HG02610 (cell line): Measurements from ENCODE around the gene CSNK1D.
"Not testable (repeated sequence)": the region's sequence is repeated elsewhere in the genome, so short reads cannot be mapped to it uniquely, and the experiment has no call there.

ENCODE experiments used
- ATAC-seq: cut with Tn5 transposase; IDR thresholded peaks from one replicate; pipeline ENCODE4 v1.9.1; 2021; ENCODE audit warnings: mild to moderate bottlenecking, moderate library complexity; ENCODE audit not compliant: unreplicated experiment

The CSNK1D gene

DNA sequence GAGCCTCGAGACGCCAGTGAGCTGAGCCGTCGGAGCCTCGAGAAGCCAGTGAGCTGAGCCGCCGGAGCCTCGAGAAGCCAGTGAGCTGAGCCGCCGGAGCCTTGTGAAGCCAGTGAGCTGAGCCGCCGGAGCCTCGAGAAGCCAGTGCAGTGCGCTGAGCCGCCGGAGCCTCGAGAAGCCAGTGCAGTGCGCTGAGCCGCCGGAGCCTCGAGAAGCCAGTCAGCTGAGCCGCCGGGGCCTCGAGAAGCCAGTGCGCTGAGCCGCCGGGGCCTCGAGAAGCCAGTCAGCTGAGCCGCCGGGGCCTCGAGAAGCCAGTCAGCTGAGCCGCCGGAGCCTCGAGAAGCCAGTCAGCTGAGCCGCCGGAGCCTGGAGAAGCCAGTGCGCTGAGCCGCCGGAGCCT is 19.4 kb downstream of the CSNK1D start:
- ATAC-seq = not testable (repeated sequence)

DNA sequence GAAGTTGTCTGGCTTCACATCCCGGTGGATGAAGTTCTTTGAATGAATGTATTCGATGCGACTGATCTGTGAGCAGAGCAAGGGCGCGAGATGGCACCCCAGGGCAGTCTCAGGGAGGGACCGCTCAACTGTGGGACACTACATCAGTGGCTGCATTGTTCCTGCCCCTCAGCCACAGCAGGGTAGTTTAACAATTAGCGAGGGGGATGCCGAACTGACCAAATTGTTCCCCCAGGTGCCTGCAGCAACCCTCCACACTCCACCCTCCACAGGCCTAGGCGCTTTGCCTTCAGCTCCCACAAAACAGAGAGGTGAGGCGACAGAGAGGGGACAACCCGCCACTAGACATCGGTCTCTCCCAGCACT is 20.3 kb downstream of the CSNK1D start:
- no peak for ATAC-seq

DNA sequence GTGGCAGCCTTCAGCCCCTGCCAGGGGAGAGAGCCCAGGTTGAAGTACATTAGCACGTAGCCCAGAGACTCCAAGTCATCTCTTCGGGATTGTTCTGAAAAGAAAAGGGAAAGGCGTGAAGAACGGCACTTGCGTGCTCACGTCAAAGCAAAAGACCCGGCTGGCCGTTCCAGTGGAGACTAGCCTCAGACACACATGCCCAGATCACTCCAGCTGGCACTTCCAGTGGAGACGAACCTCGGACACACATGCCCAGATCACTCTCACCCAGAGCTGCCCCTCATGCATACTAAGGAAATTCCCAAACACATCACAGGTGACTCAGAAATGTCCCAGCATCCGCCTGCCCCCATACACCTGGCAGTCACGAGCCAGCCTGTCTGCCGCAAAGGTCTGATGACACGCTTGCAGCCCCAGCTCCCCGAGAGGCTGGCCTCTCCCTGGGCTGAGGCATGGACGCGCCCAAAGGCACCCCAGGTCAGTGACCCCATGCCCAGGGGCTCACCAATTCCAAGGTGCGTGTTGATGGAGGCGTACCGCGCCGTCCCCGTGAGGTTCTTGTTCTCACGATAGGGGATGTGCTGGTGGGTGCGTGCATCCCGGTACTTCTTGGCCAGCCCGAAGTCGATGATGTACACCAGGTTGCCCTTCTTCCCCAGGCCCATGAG is 20.9 kb downstream of the CSNK1D start:
- no peak for ATAC-seq

DNA sequence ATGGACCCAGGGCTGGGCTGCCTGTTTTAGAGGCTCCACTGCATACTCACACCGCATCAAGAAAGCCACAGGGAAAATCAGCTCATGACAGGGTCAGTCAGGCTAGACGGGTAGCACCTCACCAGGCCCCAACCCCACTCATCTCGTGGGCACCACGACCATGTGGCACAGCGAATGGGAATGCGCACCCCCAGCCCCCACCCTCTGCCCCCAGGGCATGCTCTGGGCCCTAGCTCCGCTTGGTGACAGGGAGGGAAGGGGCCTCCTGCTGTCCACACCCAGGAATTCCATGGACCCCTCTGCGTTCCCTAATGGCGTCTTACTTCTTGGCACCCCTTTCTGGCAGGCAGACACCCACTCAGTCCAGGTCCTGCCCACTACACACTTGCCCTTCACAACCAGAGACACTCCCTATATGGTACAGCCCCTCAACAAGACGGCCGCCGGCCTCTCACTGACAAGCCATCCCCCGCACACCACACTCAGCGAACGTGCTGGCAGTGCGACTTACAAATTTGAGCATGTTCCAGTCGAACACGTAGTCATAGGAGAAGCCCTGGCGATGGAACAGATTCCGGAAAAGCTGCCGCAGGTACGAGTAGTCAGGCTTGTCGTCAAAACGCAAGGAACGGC is 22.5 kb downstream of the CSNK1D start:
- ATAC-seq = no peak

DNA sequence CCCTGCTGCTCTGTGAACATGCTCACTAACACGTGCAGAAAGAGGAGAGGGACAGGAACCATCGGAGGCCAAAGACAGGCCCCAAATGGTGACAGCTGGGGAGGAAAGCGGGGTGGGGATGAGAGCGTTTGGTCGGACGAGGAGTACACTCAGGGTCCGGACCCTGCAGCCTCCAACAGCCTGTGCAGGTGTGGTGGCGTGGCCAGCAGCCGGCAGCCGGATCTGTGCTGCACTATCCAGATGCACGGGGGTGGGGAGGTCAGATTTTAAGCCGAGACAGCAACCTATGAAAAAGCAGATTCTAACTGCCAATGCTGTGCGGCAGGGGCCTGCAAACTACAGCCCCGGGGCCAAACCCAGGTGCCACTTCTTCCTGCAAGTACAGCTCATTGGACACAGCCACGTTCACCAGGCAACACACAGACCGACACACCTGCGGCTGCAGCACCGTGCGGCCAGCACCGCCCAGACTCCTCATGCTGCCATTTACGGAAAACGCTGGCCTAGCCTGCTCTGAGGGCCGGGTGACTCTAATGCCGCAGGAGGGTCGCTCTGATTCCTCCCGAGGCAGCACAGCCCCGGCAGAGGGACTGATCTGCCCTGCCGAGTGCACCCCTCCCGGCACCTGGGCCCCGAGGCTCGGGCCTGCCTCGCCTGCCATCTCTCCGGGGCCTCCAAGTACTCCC is 23.5 kb downstream of the CSNK1D start:
- ATAC-seq = no peak

DNA sequence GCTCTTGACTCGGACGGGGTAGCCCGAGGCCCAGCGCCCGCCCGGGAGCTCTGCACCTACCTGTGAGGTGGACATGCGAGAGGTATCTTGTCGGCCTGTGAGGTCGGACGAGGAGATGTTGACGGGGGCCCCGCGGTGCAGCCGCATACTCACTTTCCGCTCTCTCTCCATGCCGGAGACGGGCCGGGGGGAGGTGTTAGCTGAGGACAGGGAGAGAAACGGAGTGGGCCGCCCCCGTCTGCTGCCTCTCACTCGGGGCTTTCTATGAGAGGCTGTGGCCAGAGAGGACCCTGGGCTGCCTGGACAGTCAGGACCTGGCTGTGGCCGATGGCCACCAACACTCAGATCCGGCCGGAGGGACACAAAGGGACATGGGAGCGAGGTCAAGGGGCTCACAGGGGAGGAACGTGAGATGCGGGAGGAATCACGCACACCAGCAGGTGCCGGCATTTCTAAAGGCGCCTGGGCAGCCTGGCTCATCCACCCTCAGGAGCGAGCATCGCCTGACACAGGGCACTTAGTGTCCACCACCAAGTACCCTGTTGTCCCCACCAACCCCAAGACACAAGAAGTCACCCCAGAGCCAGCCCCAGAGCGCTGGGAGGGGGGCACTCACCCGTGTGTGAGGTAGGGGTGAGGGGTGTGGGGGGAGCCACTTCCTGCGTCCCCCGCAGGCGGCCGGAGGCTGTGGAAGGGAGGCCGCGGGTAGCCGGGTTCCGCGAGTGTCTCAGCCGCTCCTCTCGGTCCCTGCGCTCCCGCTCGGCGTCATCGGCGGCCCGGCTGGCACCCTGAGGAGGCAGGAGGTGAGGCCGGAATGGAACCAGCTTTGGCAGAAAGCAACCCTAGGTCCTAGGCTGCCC is 24.5 kb downstream of the CSNK1D start:
- no peak for ATAC-seq

DNA sequence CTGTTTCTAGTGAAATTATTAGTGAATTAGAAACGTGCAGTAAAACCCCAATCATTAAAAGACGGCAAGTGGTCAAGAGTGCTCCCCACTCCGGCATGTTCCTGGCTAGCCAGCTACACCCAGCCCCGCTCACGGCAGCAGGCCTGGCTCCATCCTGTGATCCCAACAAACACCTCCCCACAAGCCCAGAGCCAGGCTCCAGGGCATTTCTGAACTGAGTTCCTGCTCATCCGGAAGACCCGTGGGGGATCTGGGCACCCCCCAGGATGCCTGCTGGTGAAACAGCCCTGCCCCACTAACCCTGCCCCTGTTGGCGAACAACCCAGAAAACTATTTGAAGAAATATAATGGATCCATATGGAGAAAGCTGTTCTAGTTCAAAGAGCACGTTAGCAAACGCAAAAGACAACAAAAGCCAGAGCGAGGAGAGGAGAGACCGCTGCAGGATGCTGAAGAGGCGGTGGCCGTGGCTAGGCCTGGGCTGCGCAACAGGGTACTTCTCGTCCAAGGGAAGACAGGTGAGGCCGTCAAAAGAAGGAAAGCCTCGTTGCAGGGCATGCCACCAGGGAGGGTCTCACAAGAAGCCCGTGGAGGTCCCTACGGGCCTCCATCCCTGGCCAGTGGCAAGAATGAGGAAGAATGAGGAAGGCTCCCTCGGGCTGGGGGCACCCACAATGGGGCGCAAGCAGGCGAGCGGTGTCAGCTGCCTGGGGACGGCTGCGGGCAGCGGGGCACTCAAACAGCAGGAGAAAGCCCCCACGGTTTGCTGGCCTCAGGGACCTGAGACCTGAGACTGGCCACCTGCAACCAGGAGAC is 25.4 kb downstream of the CSNK1D start:
- ATAC-seq = no peak

DNA sequence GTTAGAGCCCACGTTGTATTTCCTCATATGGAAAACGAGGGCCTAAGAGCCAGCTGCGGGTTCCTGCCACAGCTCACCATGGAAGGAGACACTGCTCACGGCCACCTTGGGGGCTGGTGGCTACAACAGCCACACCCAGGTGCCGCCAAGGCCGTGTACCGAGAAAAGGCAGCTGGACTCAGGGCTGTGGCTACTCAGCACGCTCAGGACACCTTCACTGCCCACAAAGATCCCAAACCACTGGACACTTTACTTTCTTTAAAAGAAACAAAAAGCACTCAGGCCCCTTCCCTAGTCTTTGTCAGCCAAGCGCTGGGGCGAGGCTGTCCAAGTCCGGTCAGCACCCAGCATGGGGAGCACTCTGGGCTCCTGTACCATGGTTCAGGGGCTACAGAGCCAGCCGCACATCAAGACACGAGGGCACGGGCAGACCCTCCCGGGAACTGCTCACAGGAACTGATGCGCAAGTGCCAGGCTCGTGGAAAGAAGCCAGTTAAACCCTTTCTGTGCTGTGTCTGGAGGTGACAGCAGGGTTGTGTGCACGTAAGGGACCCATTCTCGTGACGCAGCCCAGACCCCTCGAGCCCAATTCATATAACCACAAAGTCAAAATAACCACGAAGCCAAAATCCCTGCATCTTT is 26.2 kb downstream of the CSNK1D start:
- no peak for ATAC-seq

DNA sequence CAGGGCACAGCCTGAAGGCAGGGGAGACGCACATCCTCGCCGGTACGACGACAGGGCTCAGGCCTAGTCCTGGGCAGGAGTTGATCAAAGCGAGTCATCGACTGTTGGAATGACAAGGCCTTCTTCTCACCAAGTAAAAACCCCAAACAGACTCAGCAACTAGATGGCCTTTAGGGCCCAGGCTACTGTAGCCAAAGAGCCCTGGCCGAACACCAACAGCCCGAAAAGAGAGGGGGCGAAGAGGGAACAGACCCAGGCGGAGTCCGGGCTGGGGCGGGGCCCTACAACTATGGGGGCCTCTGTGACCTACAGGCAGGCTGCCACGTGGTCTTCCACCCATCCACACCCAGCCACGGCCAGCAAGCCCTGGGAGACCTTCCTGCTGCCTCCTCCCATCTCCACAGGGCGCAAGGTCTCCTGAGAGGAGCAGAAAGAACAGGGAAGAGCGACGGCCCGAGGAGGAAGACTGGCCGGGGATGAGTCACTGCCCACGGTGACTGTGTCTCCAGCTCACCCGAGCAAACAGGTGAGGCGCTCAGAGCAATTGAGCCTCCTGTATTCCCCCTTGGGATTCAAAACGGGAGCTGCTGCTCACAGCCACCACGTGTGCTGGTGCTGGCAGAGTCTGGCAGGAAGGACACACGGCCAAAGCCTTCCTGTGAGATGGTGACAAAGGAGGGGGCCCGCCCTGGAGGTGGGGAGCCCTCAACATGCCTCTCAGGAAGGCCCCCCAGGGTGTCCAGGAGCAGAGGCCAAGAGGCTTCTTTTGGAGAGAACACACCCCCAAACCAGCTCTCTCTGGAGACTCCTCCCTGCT is 26.9 kb downstream of the CSNK1D start:
- no peak for ATAC-seq

DNA sequence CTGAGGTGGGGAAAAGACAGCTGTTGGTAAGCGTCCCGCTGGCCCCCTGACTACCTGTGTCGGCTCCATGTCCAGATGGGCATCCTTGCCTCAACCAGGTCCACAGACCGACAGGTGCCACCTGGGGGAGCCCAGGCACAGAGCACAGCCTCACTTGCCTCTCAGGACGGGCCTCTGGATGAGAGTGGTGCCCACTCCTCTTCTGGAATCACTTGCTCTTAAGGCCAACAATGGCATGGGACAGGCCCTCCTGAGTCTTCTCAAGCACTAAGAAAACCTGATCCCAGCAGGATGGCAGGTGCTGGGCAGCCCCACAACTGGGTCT is 27.5 kb downstream of the CSNK1D start:
- no peak for ATAC-seq

DNA sequence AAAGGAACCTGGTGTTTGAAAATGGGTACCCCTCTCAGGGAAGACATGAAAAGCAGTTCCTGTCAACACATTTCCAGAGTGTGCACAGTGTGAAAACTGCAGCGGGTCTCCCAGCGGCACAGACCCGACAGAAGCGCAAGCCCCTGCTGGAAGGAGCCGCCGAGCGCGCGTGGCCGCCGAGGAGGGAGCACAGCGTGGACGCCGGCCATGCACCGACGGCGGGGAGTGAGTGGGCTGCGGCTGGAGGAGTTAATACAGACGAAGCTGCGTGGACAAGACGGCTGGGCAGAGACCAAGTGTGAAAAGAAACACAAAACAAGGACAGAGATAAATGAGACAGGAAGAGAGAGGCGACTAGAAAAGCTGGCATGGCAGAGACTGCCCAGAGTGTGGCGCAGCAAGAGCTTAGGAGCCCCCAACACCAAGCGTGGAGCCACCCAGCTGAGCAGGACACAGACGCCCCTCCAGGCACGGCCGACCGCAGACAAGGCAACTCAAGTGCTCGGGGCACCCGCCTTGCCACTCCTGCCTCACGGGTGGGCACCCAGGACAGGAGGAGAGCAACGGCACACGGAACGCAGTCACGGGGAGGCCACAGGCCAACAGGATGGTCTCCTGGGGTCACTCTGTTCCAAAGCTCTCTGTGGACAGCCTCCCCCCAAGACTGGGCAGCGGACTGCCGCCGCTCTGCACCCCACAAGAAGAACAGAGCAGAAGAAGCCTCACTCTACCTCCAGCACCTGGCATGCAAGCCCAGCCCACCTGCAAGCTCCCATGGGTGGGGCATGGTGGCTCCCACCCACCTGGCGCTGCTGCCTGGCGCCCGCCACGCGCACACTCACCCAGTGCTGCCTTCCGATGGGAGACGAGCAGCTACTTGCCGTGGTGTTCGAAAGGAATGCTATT is 28.1 kb downstream of the CSNK1D start:
- ATAC-seq = no peak

DNA sequence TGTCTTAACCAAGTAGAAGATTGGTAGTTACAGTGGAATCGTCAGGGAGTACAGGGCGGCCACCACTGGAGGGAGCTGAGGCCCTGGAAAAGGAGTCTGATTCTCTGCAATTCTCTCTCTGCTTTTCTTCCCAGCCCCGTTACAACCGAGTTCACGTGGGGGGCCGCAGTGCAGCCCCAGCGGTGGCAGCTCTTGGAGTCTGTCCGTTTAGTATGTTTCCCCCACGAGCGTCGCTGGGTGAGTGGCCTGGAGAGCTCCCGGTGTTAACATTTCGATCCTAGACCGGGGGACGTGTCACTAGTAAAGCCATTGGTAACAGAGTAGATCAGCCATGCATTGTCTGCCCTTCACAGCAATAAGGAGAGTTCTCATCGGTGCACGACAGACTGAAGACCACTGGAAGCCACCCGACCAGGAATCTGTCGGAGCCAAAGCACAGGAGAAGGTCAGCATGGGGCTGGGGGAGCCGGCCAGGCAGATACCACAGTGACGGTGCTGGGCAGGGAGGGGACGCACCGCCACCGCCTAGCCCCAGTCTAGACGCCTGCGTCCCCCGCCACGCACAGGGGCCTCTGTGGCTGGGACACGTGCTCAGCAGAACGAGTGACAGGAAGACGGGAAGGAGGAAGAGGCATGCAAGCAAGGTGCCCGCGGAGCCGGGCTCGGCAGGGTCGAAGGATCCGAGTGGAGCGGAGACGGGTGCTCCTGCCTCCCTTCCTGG is 28.9 kb downstream of the CSNK1D start:
- ATAC-seq = no peak

DNA sequence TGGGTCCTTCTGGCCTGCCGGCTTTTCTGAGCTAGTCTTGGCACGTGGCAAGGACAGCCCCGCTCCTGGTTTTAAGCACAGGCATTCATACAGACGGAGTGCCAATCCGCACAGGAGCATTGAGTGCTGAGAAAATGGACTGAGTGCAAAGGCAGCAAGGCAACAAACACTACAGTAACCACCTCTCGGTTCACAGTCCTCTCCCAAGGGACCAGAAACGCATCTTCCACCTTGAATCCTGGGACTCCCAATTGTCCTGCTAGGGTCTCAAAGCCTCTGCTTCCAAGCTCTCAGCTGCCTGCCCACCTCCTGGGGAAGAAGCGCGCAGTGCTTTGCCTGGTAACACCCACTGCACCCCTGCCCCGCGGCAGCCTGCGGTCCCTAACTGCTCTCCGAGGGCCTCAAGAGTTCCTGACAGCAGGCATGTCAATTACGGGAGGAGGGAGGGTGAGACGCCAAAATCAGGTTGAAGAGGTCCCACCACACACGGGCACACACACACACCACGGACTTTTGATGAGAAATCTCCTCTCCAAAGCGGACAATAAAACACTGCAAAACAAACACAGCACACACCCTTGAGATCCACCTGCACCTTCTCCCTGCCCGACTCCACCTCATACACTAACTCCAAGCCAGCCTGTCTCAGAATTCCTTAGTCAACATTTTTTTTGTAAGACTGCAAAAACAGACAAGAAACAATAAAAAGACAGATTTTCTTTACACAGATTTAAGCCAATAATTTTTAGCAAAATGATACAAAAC is 29.7 kb downstream of the CSNK1D start:
- no peak for ATAC-seq

DNA sequence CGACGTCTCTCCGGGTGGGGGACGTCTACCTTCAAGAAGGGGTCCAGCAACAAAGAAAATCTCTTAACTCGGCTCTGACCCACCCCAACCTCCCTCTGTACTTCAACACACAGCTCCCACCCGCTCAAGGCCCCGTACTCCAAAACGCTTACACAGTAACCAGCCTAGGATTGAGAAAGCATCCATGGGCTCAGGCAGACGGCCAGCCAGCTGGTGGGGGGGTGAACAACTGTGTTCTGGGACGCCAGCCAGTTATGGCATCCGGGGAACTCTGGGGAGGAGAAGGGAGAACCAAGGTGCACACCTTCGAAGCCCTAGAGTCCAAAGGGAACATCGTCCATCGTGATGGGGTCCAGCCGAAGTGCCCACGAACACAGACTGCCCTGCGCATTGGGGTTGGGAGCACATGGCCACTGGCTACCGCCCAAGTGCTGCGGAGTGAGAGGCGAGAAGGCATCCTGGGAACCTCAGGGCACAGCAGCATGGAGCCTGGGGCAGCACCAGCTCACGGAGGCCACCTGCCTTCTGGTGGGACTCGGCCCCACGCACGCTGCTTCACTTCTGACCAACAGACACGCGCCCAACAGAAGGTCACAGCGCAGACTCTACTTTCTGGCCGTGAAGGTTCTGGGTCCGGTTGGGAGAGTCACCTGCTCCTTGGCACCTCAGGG is 30.4 kb downstream of the CSNK1D start:
- ATAC-seq = no peak

DNA sequence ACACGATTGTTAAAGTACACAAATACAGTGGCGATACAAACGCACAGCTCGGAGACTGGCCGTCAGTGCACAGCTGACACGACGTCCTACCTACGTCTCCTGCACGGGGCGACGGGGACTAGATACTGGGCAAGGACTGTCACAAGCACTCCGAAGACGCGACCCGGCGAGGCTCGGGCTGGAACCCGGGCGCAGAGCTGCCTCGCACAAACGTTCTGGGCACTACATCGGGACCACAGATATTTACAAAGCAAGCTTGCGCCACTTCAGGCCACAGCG is 30.9 kb downstream of the CSNK1D start:
- ATAC-seq = no peak

DNA sequence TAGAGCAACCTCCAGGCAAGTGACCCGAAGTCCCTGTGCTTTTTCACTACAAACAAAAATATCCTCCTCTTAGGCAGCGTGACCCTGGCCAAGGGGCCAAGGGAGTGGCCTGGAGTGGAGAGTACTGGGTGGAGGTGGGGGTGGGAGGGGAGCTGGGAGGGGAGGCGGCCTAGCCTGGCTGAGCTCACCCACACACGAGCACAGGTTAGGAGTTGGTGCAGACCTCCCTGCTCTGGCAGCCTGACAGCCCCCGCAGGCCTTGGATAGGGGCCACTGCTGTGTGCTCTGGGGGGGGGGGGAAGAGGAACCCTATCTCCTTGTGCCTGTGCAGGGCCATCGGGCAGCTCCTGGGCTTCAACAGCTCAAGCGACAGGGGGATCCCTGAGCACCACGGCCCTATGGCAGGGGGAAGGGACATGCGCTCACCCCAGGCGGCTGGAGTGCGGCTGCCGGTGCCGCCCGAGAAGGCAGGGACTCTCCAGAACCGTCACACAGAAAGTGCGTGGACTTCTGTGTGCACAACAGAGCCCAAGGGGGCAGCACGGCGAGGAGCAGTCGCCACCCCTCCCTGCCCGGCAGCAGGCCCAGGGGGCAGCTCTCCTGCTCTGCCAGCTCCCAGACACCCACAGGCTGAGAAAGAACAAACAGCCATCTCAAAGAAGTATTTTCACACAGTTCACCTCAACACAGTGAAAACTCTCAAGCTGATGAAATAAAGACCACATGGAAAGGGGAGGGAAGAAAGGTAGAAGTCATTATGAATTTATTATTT is 31.4 kb downstream of the CSNK1D start:
- no peak for ATAC-seq
